ENCODE data around the gene CLIC4. TPM values are rescaled to one million over a fixed set of nuclear protein-coding genes. Genes with fewer than 3 reads are reported as not detected.
"Not testable (repeated sequence)": the region's sequence is repeated elsewhere in the genome, so short reads cannot be mapped to it uniquely, and the experiment has no call there.

CLIC4 gene
- total and polyA plus RNA-seq, 2 of the 8 experiments (the other 6 are each of a cell fraction or from before 2014, with no cell fraction given): 77.5 to 293 TPM

- not testable (repeated sequence) for H2BK12ac ChIP-seq (ENCODE audit: low read depth, low read length); H2AFZ ChIP-seq (ENCODE audit: low read length); H3K9ac ChIP-seq (replicated peaks in 1 of 4; ENCODE audit: extremely low read depth in 1 of 4, low read depth in 3 of 4, low read length in 3 of 4); H3K4ac ChIP-seq (replicated peaks; ENCODE audit: insufficient read length, low read depth, low read length); H4K5ac ChIP-seq (ENCODE audit: insufficient read length, low read depth, low read length); H2AK5ac ChIP-seq (ENCODE audit: low read depth, low read length); H2BK15ac ChIP-seq (ENCODE audit: low read length); H3K9me3 ChIP-seq (ENCODE audit: insufficient read depth in 2 of 2, low read depth in 1 of 2, low read length in 1 of 2); H3K4me2 ChIP-seq (ENCODE audit: insufficient read depth in 1 of 2, low read depth in 2 of 2, low read length in 2 of 2); H4K91ac ChIP-seq (replicated peaks; ENCODE audit: insufficient read length, low read length); H3K4me1 ChIP-seq (replicated peaks in 1 of 4; ENCODE audit: control insufficient read depth in 3 of 4, insufficient read depth in 4 of 4, low read length in 3 of 4); H3K23ac ChIP-seq (ENCODE audit: insufficient read length); H3K27ac ChIP-seq (ENCODE audit: low read depth, low read length); H2BK5ac ChIP-seq (ENCODE audit: low read depth, low read length); FAIRE-seq; H3K36me3 ChIP-seq (ENCODE audit: control insufficient read depth in 2 of 4, insufficient read depth in 4 of 4, low read length in 3 of 4); H2BK20ac ChIP-seq (ENCODE audit: low read length); H3K23me2 ChIP-seq (ENCODE audit: low read depth, low read length); H3K4me3 ChIP-seq (ENCODE audit: extremely low read depth in 1 of 4, insufficient read depth in 2 of 4, low read depth in 3 of 4, low read length in 4 of 4); H3K18ac ChIP-seq (ENCODE audit: extremely low read depth, low read length); H2BK120ac ChIP-seq (replicated peaks; ENCODE audit: low read depth, low read length); H3K56ac ChIP-seq (replicated peaks; ENCODE audit: insufficient read length, low read depth, low read length); H3K14ac ChIP-seq (ENCODE audit: insufficient read length); DNase-seq (ENCODE audit: low read depth in 1 of 2, low spot score in 2 of 2); H3K27me3 ChIP-seq (replicated peaks in 1 of 4; ENCODE audit: control insufficient read depth in 3 of 4, extremely low read depth in 1 of 4, insufficient read depth in 3 of 4, low read length in 3 of 4); H4K8ac ChIP-seq (ENCODE audit: extremely low read depth, insufficient read depth, low read length)
- WGBS, 2 experiments (ENCODE audit: extremely low coverage in 1 of 2, insufficient coverage in 1 of 2, insufficient read length in 1 of 2, insufficient replicate concordance in 2 of 2, low coverage in 1 of 2, low lambda C conversion rate in 2 of 2, missing lambda C conversion rate in 1 of 2): 95% methylated on average over 8 of the region's 8 CpGs; no CpG with 5 or more reads in 1 of the 2 experiments
- peaks cover 10% of the 10 kb centered on the region; the same call in 1 of the 2 replicates for H3K79me1 ChIP-seq (ENCODE audit: low read depth, low read length)
- POLR2A ChIA-PET (ENCODE audit: partially characterized antibody): interaction anchor here (0.7 to 1.5 kb wide), 3 partner anchors 12 to 138 kb away, joined by 3 to 4 read pairs (median 4); partner anchors contain the start of gene SRRM1
- H4K20me1 ChIP-seq (replicated peaks in 1 of 2; ENCODE audit: control insufficient read depth in 1 of 2, insufficient read depth in 2 of 2, low read length in 2 of 2): peaks cover 13 to 33% of the 10 kb centered on the region in 2 experiments
- H3K79me2 ChIP-seq (ENCODE audit: control insufficient read depth in 1 of 2, insufficient read depth in 2 of 2, low read length in 2 of 2): peaks cover 17 to 96% of the 10 kb centered on the region in 2 experiments
- CTCF ChIA-PET (ENCODE audit: partially characterized antibody): interaction anchor here (0.8 to 3.8 kb wide), 5 partner anchors 8 to 234 kb away, joined by 3 to 10 read pairs (median 3); no protein-coding TSS in a partner anchor
Observed at GRCh38 chr1:24780626-24781025, 35.4 kb downstream of the CLIC4 start.
